Trophoblast cell (in vitro differentiated cells and primary cell): ENCODE data around the gene ARL8A.
"Not testable (repeated sequence)": the region's sequence is repeated elsewhere in the genome, so short reads cannot be mapped to it uniquely, and the experiment has no call there.

Experiments
- DNase-seq, 2 donors: peaks; one replicate each; pipeline ENCODE4 v3.0.0-alpha.2; 2016
- H2AFZ ChIP-seq: 2 replicates; pipeline ENCODE4 v1.6.1; 2013; ENCODE audit warnings: low read length, moderate library complexity, mild to moderate bottlenecking; ENCODE audit not compliant: insufficient read depth, poor library complexity
- H2AK5ac ChIP-seq: 2 replicates; pipeline ENCODE4 v1.6.1; 2013; ENCODE audit warnings: mild to moderate bottlenecking, low read length
- H2BK120ac ChIP-seq: 2 replicates; pipeline ENCODE4 v1.6.1; 2013; ENCODE audit warnings: low read length, mild to moderate bottlenecking, moderate library complexity; ENCODE audit not compliant: insufficient read depth, poor library complexity
- H2BK12ac ChIP-seq: 2 replicates; pipeline ENCODE4 v1.6.1; 2013; ENCODE audit warnings: mild to moderate bottlenecking, low read length, moderate library complexity
- H2BK5ac ChIP-seq: 2 replicates; pipeline ENCODE4 v1.6.1; 2013; ENCODE audit warnings: low read length, low read depth, moderate library complexity, mild to moderate bottlenecking; ENCODE audit not compliant: poor library complexity
- H3K14ac ChIP-seq: 2 replicates; pipeline ENCODE4 v1.6.1; 2013; ENCODE audit warnings: mild to moderate bottlenecking, low read length
- H3K18ac ChIP-seq: 2 replicates; pipeline ENCODE4 v1.6.1; 2013; ENCODE audit warnings: mild to moderate bottlenecking, low read length
- H3K23ac ChIP-seq: 2 replicates; pipeline ENCODE4 v1.6.1; 2013; ENCODE audit warnings: low read length
- H3K27ac ChIP-seq: 2 replicates; pipeline ENCODE4 v1.5.1; 2013; ENCODE audit warnings: low read depth, mild to moderate bottlenecking, inconsistent platforms, low read length, moderate library complexity
- H3K27me3 ChIP-seq: 2 replicates; pipeline ENCODE4 v1.6.1; 2013; ENCODE audit warnings: inconsistent platforms, mild to moderate bottlenecking, low read length, moderate library complexity; ENCODE audit not compliant: insufficient read depth
- H3K36me3 ChIP-seq, 2 experiments: 1 replicate in 1 of 2; 2 replicates in 1 of 2; pipeline ENCODE4 v1.6.1; 2013; ENCODE audit warnings: low read length in 2 of 2, mild to moderate bottlenecking in 2 of 2, moderate library complexity in 1 of 2; ENCODE audit not compliant: insufficient read depth in 2 of 2, control insufficient read depth in 1 of 2
- H3K4ac ChIP-seq: 2 replicates; pipeline ENCODE4 v1.6.1; 2013; ENCODE audit warnings: low read depth, mild to moderate bottlenecking, low read length, moderate library complexity
- H3K4me1 ChIP-seq, 2 experiments: 1 replicate in 1 of 2; 2 replicates in 1 of 2; pipeline ENCODE4 v1.6.1; 2013; ENCODE audit warnings: low read length in 2 of 2, mild to moderate bottlenecking in 2 of 2, moderate library complexity in 1 of 2; ENCODE audit not compliant: insufficient read depth in 2 of 2, control insufficient read depth in 1 of 2
- H3K4me2 ChIP-seq: 2 replicates; pipeline ENCODE4 v1.6.1; 2013; ENCODE audit warnings: inconsistent platforms, mild to moderate bottlenecking, low read length, moderate library complexity
- H3K4me3 ChIP-seq: 2 replicates; pipeline ENCODE4 v1.5.1; 2013; ENCODE audit warnings: mild to moderate bottlenecking, low read depth, low read length, inconsistent platforms
- H3K79me1 ChIP-seq: one replicate; pipeline ENCODE4 v1.6.1; 2013; ENCODE audit warnings: low read length
- H3K79me2 ChIP-seq: 2 replicates; pipeline ENCODE4 v1.6.1; 2013; ENCODE audit warnings: low read length, mild to moderate bottlenecking; ENCODE audit not compliant: control insufficient read depth, insufficient read depth, poor library complexity
- H3K9ac ChIP-seq: 2 replicates; pipeline ENCODE4 v1.6.1; 2013; ENCODE audit warnings: mild to moderate bottlenecking, low read length
- H3K9me3 ChIP-seq: 2 replicates; pipeline ENCODE4 v1.6.1; 2013; ENCODE audit warnings: low read depth, mild to moderate bottlenecking, control low read depth, inconsistent platforms, low read length; ENCODE audit not compliant: insufficient read depth
- H4K12ac ChIP-seq: 2 replicates; pipeline ENCODE4 v1.6.1; 2013; ENCODE audit warnings: low read depth, mild to moderate bottlenecking, low read length, moderate library complexity
- H4K8ac ChIP-seq: 2 replicates; pipeline ENCODE4 v1.6.1; 2013; ENCODE audit warnings: low read depth, mild to moderate bottlenecking, low read length, moderate library complexity
- H4K91ac ChIP-seq: one replicate; pipeline ENCODE4 v1.6.1; 2013; ENCODE audit warnings: low read depth, mild to moderate bottlenecking, low read length, moderate library complexity
- WGBS: extraction: QIAGEN DNeasy Blood & Tissue Kit; methylation state at CpG from one replicate; pipeline ENCODE4 v1.1.7; 2013; ENCODE audit warnings: missing lambda C conversion rate; ENCODE audit not compliant: insufficient read length, insufficient coverage; ENCODE audit errors: extremely low coverage; 5-methylcytosine and 5-hydroxymethylcytosine counted together

Gene ARL8A

DNA sequence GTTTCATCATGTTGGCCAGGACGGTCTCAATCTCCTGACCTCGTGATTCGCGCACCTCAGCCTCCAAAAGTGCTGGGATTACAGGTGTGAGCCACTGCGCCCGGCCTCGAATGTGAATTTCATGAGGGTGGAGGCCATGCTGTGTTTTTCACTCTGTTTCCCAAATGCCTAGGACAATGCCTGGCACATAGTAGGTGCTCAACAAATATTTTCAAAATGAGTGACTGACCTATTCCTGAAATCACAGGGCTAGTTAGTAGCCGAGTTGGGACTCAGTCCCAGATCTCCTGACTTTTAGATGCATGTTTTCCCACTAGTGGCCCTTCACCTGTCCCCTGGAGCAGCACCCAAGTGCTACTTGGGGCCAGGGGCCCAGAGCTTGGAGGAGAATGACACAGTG is 28.2 kb downstream of the ARL8A start:
- Histone ChIP-seq H3K14ac (no peak overlapping the region), H3K79me2 (no peaks in the 10 kb centered on the region), H3K9me3 (no peaks in the 10 kb centered on the region), H3K9ac (no peak overlapping the region), H2BK5ac (no peak overlapping the region), H3K18ac (no peak overlapping the region), H2BK12ac (no peak overlapping the region), H2AFZ (no peak overlapping the region), H2AK5ac (no peak overlapping the region), H3K4me3 (no peak overlapping the region), H4K12ac (no peak overlapping the region), H3K36me3 (no peaks in the 10 kb centered on the region), H3K23ac (no peak overlapping the region), H3K27me3 (no peaks in the 10 kb centered on the region), H3K79me1 (peaks cover 2% of the 10 kb centered on the region), H3K4me2 (no peak overlapping the region), H3K4me1 (peaks cover 3 to 11% of the 10 kb centered on the region in 2 experiments), H3K4ac (no peak overlapping the region), H4K8ac (no peak overlapping the region), H3K27ac (no peak overlapping the region), H2BK120ac (no peak overlapping the region), H4K91ac (peak overlapping the region; percentile 4)
- no peak for DNase-seq
- no CpG with 5 or more reads among the region's 8 CpGs for WGBS

GRCh38 chr1:202113690-202114300 is 30.7 kb downstream of the ARL8A start:
- no peak overlapping the region for H3K14ac ChIP-seq
- no peak overlapping the region for H3K4me2 ChIP-seq
- no peak overlapping the region for H3K9ac ChIP-seq
- H3K79me2 ChIP-seq, result no peaks in the 10 kb centered on the region
- DNase-seq, result no peak
- no peaks in the 10 kb centered on the region for H3K27me3 ChIP-seq
- no peak overlapping the region for H3K27ac ChIP-seq
- no peak overlapping the region for H3K4ac ChIP-seq
- no peak overlapping the region for H2AK5ac ChIP-seq
- no peak overlapping the region for H3K18ac ChIP-seq
- no peak overlapping the region for H3K4me3 ChIP-seq
- no peaks in the 10 kb centered on the region for H3K9me3 ChIP-seq
- peaks cover 2 to 11% of the 10 kb centered on the region in 2 experiments for H3K4me1 ChIP-seq
- H4K91ac ChIP-seq, result peak overlapping the region; percentile 45
- H3K23ac ChIP-seq, result no peak overlapping the region
- peak overlapping the region; percentile 17 for H2BK120ac ChIP-seq
- H2BK5ac ChIP-seq, result no peak overlapping the region
- no CpG with 5 or more reads among the region's 2 CpGs for WGBS
- H4K12ac ChIP-seq, result no peak overlapping the region
- H2BK12ac ChIP-seq, result no peak overlapping the region
- peaks cover 2% of the 10 kb centered on the region for H3K79me1 ChIP-seq
- H3K36me3 ChIP-seq, result no peaks in the 10 kb centered on the region
- no peak overlapping the region for H2AFZ ChIP-seq
- H4K8ac ChIP-seq, result no peak overlapping the region

DNA sequence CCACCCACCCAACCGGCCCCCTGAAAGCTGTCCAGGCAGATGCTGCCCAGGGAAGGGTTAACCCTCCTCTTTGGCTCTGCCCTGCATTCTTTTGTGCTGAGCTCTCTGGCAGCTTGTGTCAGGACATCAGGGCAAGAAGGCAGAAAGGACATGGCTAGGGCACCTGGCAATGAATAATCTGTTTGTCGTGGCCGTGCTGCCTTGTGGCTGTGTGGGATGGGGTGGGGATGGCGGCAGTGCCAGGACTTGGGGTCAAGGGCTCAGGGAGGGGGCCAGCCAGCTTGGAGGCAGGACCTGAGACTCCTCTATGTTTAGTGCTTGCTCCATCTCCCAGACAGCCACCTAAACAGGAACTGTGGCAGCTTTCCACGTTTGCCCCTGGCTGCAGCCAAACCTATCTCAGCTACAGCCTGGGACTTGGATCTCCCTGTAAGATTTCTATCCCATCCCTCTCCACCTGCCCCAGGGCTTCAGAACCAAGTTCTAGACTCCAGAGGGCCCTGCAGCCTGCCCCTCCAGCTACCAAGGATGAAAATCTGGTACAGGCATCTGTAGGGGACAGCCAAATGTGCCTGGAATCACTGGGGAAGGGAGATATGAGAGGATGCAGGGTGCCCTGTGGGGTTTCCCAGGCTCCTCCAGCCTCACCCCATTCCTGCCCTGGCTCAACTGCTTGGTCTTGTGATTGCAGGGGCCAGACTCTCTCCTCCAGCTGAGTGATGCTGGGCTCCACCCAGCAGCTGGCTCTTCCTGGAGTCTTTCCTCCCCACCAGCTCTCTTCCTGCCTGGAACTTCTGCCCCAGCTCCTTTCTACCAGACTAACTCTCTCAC is 31.5 kb downstream of the ARL8A start:
- Histone ChIP-seq H2AK5ac (no peak overlapping the region), H4K91ac (peak overlapping the region; percentile 45), H3K23ac (no peak overlapping the region), H2BK120ac (peak overlapping the region; percentile 57), H3K4me3 (no peak overlapping the region), H3K4me1 (peaks cover 0 to 9% of the 10 kb centered on the region in 2 experiments), H3K14ac (peak overlapping the region; percentile 37), H3K9ac (no peak overlapping the region), H2BK5ac (peak overlapping the region; percentile 20), H3K79me2 (no peaks in the 10 kb centered on the region), H2BK12ac (peak overlapping the region; percentile 68), H3K9me3 (no peaks in the 10 kb centered on the region), H3K27me3 (no peaks in the 10 kb centered on the region), H4K12ac (no peak overlapping the region), H4K8ac (no peak overlapping the region), H3K79me1 (peaks cover 2% of the 10 kb centered on the region), H3K4ac (no peak overlapping the region), H3K36me3 (no peaks in the 10 kb centered on the region), H3K4me2 (no peak overlapping the region), H3K18ac (peak overlapping the region; percentile 46), H3K27ac (no peak overlapping the region), H2AFZ (no peak overlapping the region)
- WGBS, result no CpG with 5 or more reads among the region's 5 CpGs
- DNase-seq, result no peak

- H3K36me3 ChIP-seq, H4K12ac ChIP-seq, H3K14ac ChIP-seq, H3K27me3 ChIP-seq, H2AK5ac ChIP-seq, H2BK5ac ChIP-seq, H2BK12ac ChIP-seq, H3K9me3 ChIP-seq, H4K91ac ChIP-seq, H3K27ac ChIP-seq, H3K23ac ChIP-seq, H3K4me3 ChIP-seq, H2AFZ ChIP-seq, H3K9ac ChIP-seq, H3K18ac ChIP-seq, H4K8ac ChIP-seq, H3K4me2 ChIP-seq, H2BK120ac ChIP-seq, H3K4ac ChIP-seq, H3K79me2 ChIP-seq: not testable (repeated sequence)
- DNase-seq, result peak in 1 of 2 donors; percentile 42
- Histone ChIP-seq H3K4me1 (peaks cover 5 to 11% of the 10 kb centered on the region in 2 experiments), H3K79me1 (peaks cover 11% of the 10 kb centered on the region)
- WGBS, result no CpG with 5 or more reads among the region's 7 CpGs
These were observed 32.9 kb downstream of the ARL8A start for GRCh38 chr1:202111589-202111988.
